H1 (cell line): ENCODE data around the gene BTBD9. TPM values are rescaled to one million over a fixed set of nuclear protein-coding genes. Genes with fewer than 3 reads are reported as not detected.

Experiments used
- CTCF ChIA-PET: fragments of 300-600 bp; sonication (Branson Sonifier 250); formaldehyde crosslinking; loops from one replicate; lab custom pipeline; 2021; ENCODE audit not compliant: partially characterized antibody; lab: Charles Lee
- POLR2A ChIA-PET: fragments of 300-600 bp; sonication (Branson Sonifier 250); formaldehyde crosslinking; loops from one replicate; lab custom pipeline; 2021; ENCODE audit warnings: inconsistent platforms; ENCODE audit not compliant: partially characterized antibody; lab: Charles Lee
- DNase-seq, 2 experiments: peaks; one replicate each; pipeline versions ENCODE4 v3.0.0 to v3.0.0-alpha.2; 2010 to 2022; ENCODE audit warnings: low spot score in 2 of 2, low read depth in 1 of 2, mixed read lengths in 1 of 2
- FAIRE-seq: peaks from 2 replicates; lab custom pipeline; 2011; peaks lifted over from hg19 to GRCh38; lab: Jason Lieb, UNC
- H2AFZ ChIP-seq: 2 replicates; pipeline ENCODE4 v1.8.1; 2012; ENCODE audit warnings: low read length, inconsistent platforms
- H2AK5ac ChIP-seq: 2 replicates; pipeline ENCODE4 v1.6.1; 2013; ENCODE audit warnings: low read depth, low read length
- H2BK120ac ChIP-seq: replicated peaks from 2 replicates; pipeline ENCODE3; 2013; ENCODE audit warnings: low read depth, low read length, inconsistent platforms
- H2BK12ac ChIP-seq: 2 replicates; pipeline ENCODE4 v1.6.1; 2013; ENCODE audit warnings: low read depth, low read length
- H2BK15ac ChIP-seq: 2 replicates; pipeline ENCODE4 v1.6.1; 2013; ENCODE audit warnings: low read length
- H2BK20ac ChIP-seq: 2 replicates; pipeline ENCODE4 v1.6.1; 2013; ENCODE audit warnings: low read length
- H2BK5ac ChIP-seq: 2 replicates; pipeline ENCODE4 v1.6.1; 2013; ENCODE audit warnings: low read depth, low read length
- H3K14ac ChIP-seq: 2 replicates; pipeline ENCODE4 v1.6.1; 2013; ENCODE audit warnings: inconsistent platforms; ENCODE audit not compliant: insufficient read length
- H3K18ac ChIP-seq: 2 replicates; pipeline ENCODE4 v1.6.1; 2013; ENCODE audit warnings: low read length; ENCODE audit errors: extremely low read depth
- H3K23ac ChIP-seq: 2 replicates; pipeline ENCODE4 v1.6.1; 2013; ENCODE audit warnings: inconsistent platforms; ENCODE audit not compliant: insufficient read length
- H3K23me2 ChIP-seq: 2 replicates; pipeline ENCODE4 v1.6.1; 2013; ENCODE audit warnings: low read depth, low read length
- H3K27ac ChIP-seq: 2 replicates; pipeline ENCODE4 v1.6.1; 2011; ENCODE audit warnings: low read depth, low read length, inconsistent platforms
- H3K27me3 ChIP-seq, 4 experiments: replicated peaks in 1 of 4; 1 replicate in 1 of 4; 2 replicates in 3 of 4; pipeline versions ENCODE4 v1.6.1 to v1.8.1; 2011 to 2013; ENCODE audit warnings: low read length in 3 of 4, mild to moderate bottlenecking in 3 of 4, inconsistent platforms in 2 of 4, mixed read lengths in 2 of 4, moderate library complexity in 1 of 4; ENCODE audit not compliant: control insufficient read depth in 3 of 4, insufficient read depth in 3 of 4; ENCODE audit errors: extremely low read depth in 1 of 4
- H3K36me3 ChIP-seq, 4 experiments: 2 replicates each; pipeline versions ENCODE4 v1.6.1 to v1.8.1; 2011 to 2013; ENCODE audit warnings: mild to moderate bottlenecking in 4 of 4, low read length in 3 of 4, moderate library complexity in 2 of 4, control low read depth in 1 of 4, inconsistent platforms in 1 of 4; ENCODE audit not compliant: insufficient read depth in 4 of 4, control insufficient read depth in 2 of 4
- H3K4ac ChIP-seq: replicated peaks from 2 replicates; pipeline ENCODE3; 2013; ENCODE audit warnings: low read length, low read depth, mixed read lengths, inconsistent platforms; ENCODE audit not compliant: insufficient read length
- H3K4me1 ChIP-seq, 4 experiments: replicated peaks in 1 of 4; 1 replicate in 1 of 4; 2 replicates in 3 of 4; pipeline versions ENCODE4 v1.6.1 to v1.8.1; 2011 to 2013; ENCODE audit warnings: low read length in 3 of 4, inconsistent platforms in 2 of 4, mixed read lengths in 1 of 4; ENCODE audit not compliant: insufficient read depth in 4 of 4, control insufficient read depth in 3 of 4
- H3K4me2 ChIP-seq, 2 experiments: 2 replicates each; pipeline versions ENCODE4 v1.6.1 to v1.8.1; 2011 to 2013; ENCODE audit warnings: low read depth in 2 of 2, low read length in 2 of 2, control low read depth in 1 of 2, inconsistent platforms in 1 of 2, mild to moderate bottlenecking in 1 of 2; ENCODE audit not compliant: insufficient read depth in 1 of 2
- H3K4me3 ChIP-seq, 4 experiments: fragments of 200-600, 300-600 bp in 1 of 4; sonication (generic), shearing (Covaris generic), sonication (Bioruptor Twin) in 1 of 4; 2 replicates each; pipeline versions ENCODE4 v1.5.1 to v1.8.1; 2011 to 2016; ENCODE audit warnings: low read length in 4 of 4, low read depth in 3 of 4, control low read depth in 2 of 4, inconsistent platforms in 2 of 4, mild to moderate bottlenecking in 2 of 4, mixed read lengths in 1 of 4, moderate library complexity in 1 of 4; ENCODE audit not compliant: insufficient read depth in 2 of 4; ENCODE audit errors: extremely low read depth in 1 of 4
- H3K56ac ChIP-seq: replicated peaks from 2 replicates; pipeline ENCODE3; 2013; ENCODE audit warnings: low read depth, mild to moderate bottlenecking, mixed read lengths, low read length, inconsistent platforms; ENCODE audit not compliant: insufficient read length
- H3K79me1 ChIP-seq: 2 replicates; pipeline ENCODE4 v1.6.1; 2013; ENCODE audit warnings: low read depth, low read length, control low read depth
- H3K79me2 ChIP-seq, 2 experiments: 2 replicates each; pipeline versions ENCODE4 v1.6.1 to v1.8.1; 2012 to 2013; ENCODE audit warnings: low read length in 2 of 2, mild to moderate bottlenecking in 2 of 2, inconsistent platforms in 1 of 2; ENCODE audit not compliant: insufficient read depth in 2 of 2, control insufficient read depth in 1 of 2
- H3K9ac ChIP-seq, 4 experiments: replicated peaks in 1 of 4; 1 replicate in 1 of 4; 2 replicates in 3 of 4; pipeline versions ENCODE4 v1.6.1 to v1.8.1; 2011 to 2013; ENCODE audit warnings: low read depth in 3 of 4, low read length in 3 of 4, control low read depth in 2 of 4, mild to moderate bottlenecking in 2 of 4, moderate library complexity in 2 of 4, inconsistent platforms in 1 of 4; ENCODE audit errors: extremely low read depth in 1 of 4
- H3K9me3 ChIP-seq, 2 experiments: 2 replicates each; pipeline versions ENCODE4 v1.6.1 to v1.8.1; 2012 to 2013; ENCODE audit warnings: mild to moderate bottlenecking in 2 of 2, moderate library complexity in 2 of 2, control low read depth in 1 of 2, inconsistent platforms in 1 of 2, low read depth in 1 of 2, low read length in 1 of 2, mixed read lengths in 1 of 2; ENCODE audit not compliant: insufficient read depth in 2 of 2
- H4K20me1 ChIP-seq, 2 experiments: replicated peaks in 1 of 2; 2 replicates each; pipeline versions ENCODE3 to v1.8.1; 2011 to 2013; ENCODE audit warnings: inconsistent platforms in 2 of 2, low read length in 2 of 2, mild to moderate bottlenecking in 1 of 2; ENCODE audit not compliant: insufficient read depth in 2 of 2, control insufficient read depth in 1 of 2
- H4K5ac ChIP-seq: 2 replicates; pipeline ENCODE4 v1.6.1; 2013; ENCODE audit warnings: low read length, low read depth, mixed read lengths, inconsistent platforms; ENCODE audit not compliant: insufficient read length
- H4K8ac ChIP-seq: 2 replicates; pipeline ENCODE4 v1.8.0; 2013; ENCODE audit warnings: mild to moderate bottlenecking, moderate library complexity, low read length, inconsistent platforms; ENCODE audit not compliant: insufficient read depth; ENCODE audit errors: extremely low read depth
- H4K91ac ChIP-seq: replicated peaks from 2 replicates; pipeline ENCODE3; 2013; ENCODE audit warnings: low read length, mixed read lengths, inconsistent platforms; ENCODE audit not compliant: insufficient read length
- BACH1 ChIP-seq: IDR thresholded peaks from 2 replicates; pipeline ENCODE4 v1.6.1; 2012; ENCODE audit warnings: low read length, improper control_type of control experiment
- CEBPB ChIP-seq: IDR thresholded peaks from 2 replicates; pipeline ENCODE4 v1.6.1; 2012; ENCODE audit warnings: low read depth, low read length
- CTCF ChIP-seq, 3 experiments: IDR thresholded peaks; 1 replicate in 2 of 3; 2 replicates in 1 of 3; pipeline versions ENCODE4 v1.5.1 to v1.6.1; 2011; ENCODE audit warnings: low read length in 3 of 3, mild to moderate bottlenecking in 3 of 3, inconsistent platforms in 2 of 3, low read depth in 1 of 3, moderate library complexity in 1 of 3; ENCODE audit not compliant: insufficient read depth in 1 of 3; ENCODE audit errors: control extremely low read depth in 1 of 3
- GABPA ChIP-seq: IDR thresholded peaks from 2 replicates; pipeline ENCODE4 v1.6.1; 2011; ENCODE audit warnings: mild to moderate bottlenecking, low read length, moderate library complexity, borderline replicate concordance; ENCODE audit not compliant: insufficient read depth
- JUN ChIP-seq: IDR thresholded peaks from 2 replicates; pipeline ENCODE4 v1.6.1; 2011; ENCODE audit warnings: low read depth, mild to moderate bottlenecking, improper control_type of control experiment, low read length
- KDM4A ChIP-seq: IDR thresholded peaks from one replicate; pipeline ENCODE4 v1.7.1; 2012; ENCODE audit warnings: low read depth, mild to moderate bottlenecking, moderate library complexity, low read length, inconsistent platforms; ENCODE audit not compliant: severe bottlenecking
- PHF8 ChIP-seq: fragments of 200-600 bp; sonication (generic); conservative IDR thresholded peaks from 2 replicates; pipeline ENCODE4 v1.7.1; 2012; ENCODE audit warnings: low read depth, mild to moderate bottlenecking, inconsistent platforms, low read length, moderate library complexity
- POLR2A ChIP-seq, 2 experiments: IDR thresholded peaks; 1 replicate in 1 of 2; 2 replicates in 1 of 2; pipeline ENCODE4 v1.6.1; 2011; ENCODE audit warnings: low read depth in 2 of 2, low read length in 2 of 2, mild to moderate bottlenecking in 2 of 2; ENCODE audit errors: control extremely low read depth in 1 of 2
- RAD21 ChIP-seq, 2 experiments: IDR thresholded peaks in 1 of 2; conservative IDR thresholded peaks in 1 of 2; 2 replicates each; pipeline ENCODE4 v1.6.1; 2011; ENCODE audit warnings: low read depth in 2 of 2, low read length in 2 of 2, improper control_type of control experiment in 1 of 2, inconsistent platforms in 1 of 2, mild to moderate bottlenecking in 1 of 2, moderate library complexity in 1 of 2
- RBBP5 ChIP-seq: IDR thresholded peaks from 2 replicates; pipeline ENCODE4 v1.7.1; 2012; ENCODE audit warnings: low read depth, mild to moderate bottlenecking, inconsistent platforms, low read length, moderate library complexity, borderline replicate concordance
- TCF12 ChIP-seq: IDR thresholded peaks from 2 replicates; pipeline ENCODE4 v1.6.1; 2011; ENCODE audit warnings: low read depth, mild to moderate bottlenecking, low read length
- TEAD4 ChIP-seq: IDR thresholded peaks from 2 replicates; pipeline ENCODE4 v1.6.1; 2012; ENCODE audit warnings: low read depth, low read length, inconsistent platforms, mixed read lengths
- WGBS, 2 experiments: shearing (Covaris generic) in 1 of 2; methylation state at CpG; one replicate each; pipeline versions ENCODE4 v1.1.6 to v1.1.7; 2013 to 2015; ENCODE audit warnings: low lambda C conversion rate in 2 of 2, mixed read lengths in 2 of 2, inconsistent platforms in 1 of 2, low coverage in 1 of 2, missing lambda C conversion rate in 1 of 2; ENCODE audit not compliant: insufficient replicate concordance in 2 of 2, insufficient coverage in 1 of 2, insufficient read length in 1 of 2; ENCODE audit errors: extremely low coverage in 1 of 2, missing lambda C conversion rate in 1 of 2; 5-methylcytosine and 5-hydroxymethylcytosine counted together
- polyA plus RNA-seq, 7 experiments: library from polyadenylated mRNA; depleted of rRNA in 3 of 7; stranded (reverse) in 5 of 7; unstranded in 2 of 7; fragments of >200 nt in 5 of 7; fragments of 200-250 nt in 2 of 7; gene quantifications; 1 replicate in 5 of 7; 2 replicates in 1 of 7; 4 replicates in 1 of 7; pipeline versions ENCODE4 v1.2.1 to v1.2.3, GENCODE V29; 2011 to 2013; ENCODE audit warnings: missing spikeins in 2 of 7, mixed read lengths in 2 of 7
- total RNA-seq: library from RNA; stranded (reverse); fragmentation: NEBNext Ultra II Directional; extraction: Animal tissue kit (Norgen Biotek cat#: 25700); gene quantifications from 2 replicates; pipeline ENCODE4 v1.2.1, GENCODE V29; 2021

The BTBD9 gene
- total and polyA plus RNA-seq, 2 of the 8 experiments (the other 6 are each of a cell fraction or from before 2014, with no cell fraction given), result 0.92 to 4.1 TPM

GRCh38 chr6:38175786-38176185 lies 463.9 kb downstream of the BTBD9 start:
- H3K23ac ChIP-seq, result no peak overlapping the region
- no peak overlapping the region for H2BK12ac ChIP-seq
- peaks cover 0 to 2% of the 10 kb centered on the region in 2 experiments for H4K20me1 ChIP-seq
- no peak overlapping the region for H4K91ac ChIP-seq
- peaks cover 0 to 7% (median 0%) of the 10 kb centered on the region in 4 experiments; a peak in 3 of 7 replicates for H3K4me1 ChIP-seq
- H3K4ac ChIP-seq, result no peak overlapping the region
- H3K36me3 ChIP-seq, result no peaks in the 10 kb centered on the region
- H3K14ac ChIP-seq, result no peak overlapping the region
- H4K8ac ChIP-seq, result no peak overlapping the region
- no peak overlapping the region for H2BK20ac ChIP-seq
- H2BK120ac ChIP-seq, result no peak overlapping the region
- H2BK15ac ChIP-seq, result no peak overlapping the region
- H4K5ac ChIP-seq, result no peak overlapping the region
- 97% methylated on average over 11 of the region's 11 CpGs; no CpG with 5 or more reads in 1 of the 2 experiments for WGBS, 2 experiments
- H2AFZ ChIP-seq, result no peak overlapping the region
- no peaks in the 10 kb centered on the region for H3K9me3 ChIP-seq
- no peaks in the 10 kb centered on the region for H3K23me2 ChIP-seq
- no peaks in the 10 kb centered on the region for H3K79me1 ChIP-seq
- no peaks in the 10 kb centered on the region for H3K79me2 ChIP-seq
- ChIA-PET CTCF (interaction anchor here (0.5 to 2.3 kb wide), 6 partner anchors 14 to 394 kb away, joined by 3 to 5 read pairs (median 3); no protein-coding TSS in a partner anchor), POLR2A (no interaction called here)
- no peak overlapping the region for H3K56ac ChIP-seq
- FAIRE-seq (no peak), DNase-seq (no peak)
- H3K4me2 ChIP-seq, result no peak overlapping the region
- H3K4me3 ChIP-seq, result no peak overlapping the region
- H3K27ac ChIP-seq, result no peak overlapping the region
- H3K27me3 ChIP-seq, result no peaks in the 10 kb centered on the region
- no peak overlapping the region for H2BK5ac ChIP-seq
- no peak overlapping the region for H3K18ac ChIP-seq
- H2AK5ac ChIP-seq, result no peak overlapping the region
- no peak overlapping the region for H3K9ac ChIP-seq
- TF ChIP-seq RBBP5 (no peak), PHF8 (no peak), BACH1 (no peak), TCF12 (no peak), KDM4A (no peak), CTCF (IDR thresholded peaks at IDR 0.05; ENCODE audit: control extremely low read depth in 1 of 3, insufficient read depth in 1 of 3, low read depth in 1 of 3, low read length in 3 of 3) (no peak), CEBPB (no peak), JUN (no peak), POLR2A (IDR thresholded peaks at IDR 0.05; ENCODE audit: control extremely low read depth in 1 of 2, low read depth in 2 of 2, low read length in 2 of 2) (no peak), TEAD4 (no peak), GABPA (no peak), RAD21 (IDR thresholded peaks at IDR 0.05 in 1 of 2, conservative IDR thresholded peaks at IDR 0.05 in 1 of 2; ENCODE audit: low read depth in 2 of 2, low read length in 2 of 2) (no peak)
